Kidney capillary endothelial cell (primary cell): Measurements from ENCODE around the gene TPCN1.

ENCODE experiments used
- DNase-seq: peaks from one replicate; pipeline ENCODE4 v3.0.0-alpha.2; 2018; ENCODE audit warnings: low spot score

TPCN1 gene

DNA sequence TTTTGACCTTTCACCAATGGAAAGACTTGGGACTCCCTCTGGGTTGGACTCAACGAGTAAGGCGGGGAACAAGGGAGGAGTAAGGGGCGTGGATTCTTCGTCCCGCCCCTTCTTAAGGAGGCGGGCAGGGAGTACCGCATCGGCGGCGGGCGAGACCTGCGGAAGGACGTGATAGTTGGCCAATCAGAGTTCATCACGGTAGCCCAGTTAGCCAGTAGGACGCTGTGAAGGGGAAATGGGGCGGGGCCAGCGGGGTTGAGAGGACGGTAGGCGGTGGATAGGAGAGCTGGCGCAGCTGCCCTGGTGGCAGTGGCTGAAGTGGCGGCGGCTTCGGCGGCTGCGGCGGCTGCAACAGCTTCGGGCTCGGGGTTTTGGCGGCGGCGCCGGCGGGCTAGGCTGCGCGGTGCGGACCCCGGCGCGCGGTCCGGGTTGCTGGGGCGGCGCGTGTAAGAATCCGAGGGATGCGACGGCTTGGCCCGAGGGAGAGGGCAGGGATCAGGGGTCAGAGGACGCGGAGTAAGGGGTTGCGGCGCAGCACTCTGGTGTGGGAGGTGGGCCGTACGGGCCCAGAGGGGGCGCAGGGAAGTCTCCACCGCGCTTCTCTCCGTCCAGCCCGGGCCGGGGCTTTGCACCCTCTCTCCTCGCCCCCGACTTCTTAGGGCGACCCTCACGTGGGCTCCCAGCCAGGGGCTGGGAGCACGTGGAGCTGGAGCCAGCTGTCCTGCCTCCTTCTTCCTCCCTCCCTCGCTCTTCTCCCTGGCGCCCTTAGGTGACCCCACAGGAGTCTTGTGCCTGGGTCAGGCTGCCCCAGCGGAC lies at the start of gene TPCN1:
Gene TPCN1 (plus strand): TSS at position 284 of the 816 bp plus-strand sequence. CDS start 5,389 bp downstream, outside the sequence.
- DNase-seq, result peak; percentile 100

DNA sequence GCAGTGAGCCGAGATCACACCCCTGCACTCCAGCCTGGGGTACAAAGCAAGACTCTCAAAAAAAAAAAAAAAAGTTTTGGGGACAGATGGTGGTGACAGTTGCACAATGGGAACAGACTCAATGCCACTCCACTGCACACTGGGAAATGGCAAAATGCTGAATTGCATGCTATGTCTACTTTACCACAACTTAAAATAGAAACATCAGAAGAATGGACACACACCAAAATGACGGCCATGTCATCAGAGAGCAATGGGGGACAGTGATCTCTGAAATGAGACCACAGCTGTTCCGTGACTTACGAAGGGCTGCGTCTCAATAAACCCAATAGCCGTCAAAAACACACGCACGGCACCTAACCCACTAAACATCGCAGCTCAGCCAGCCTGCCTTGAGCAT lies 49.7 kb upstream of the TPCN1 start:
- no peak for DNase-seq

DNA sequence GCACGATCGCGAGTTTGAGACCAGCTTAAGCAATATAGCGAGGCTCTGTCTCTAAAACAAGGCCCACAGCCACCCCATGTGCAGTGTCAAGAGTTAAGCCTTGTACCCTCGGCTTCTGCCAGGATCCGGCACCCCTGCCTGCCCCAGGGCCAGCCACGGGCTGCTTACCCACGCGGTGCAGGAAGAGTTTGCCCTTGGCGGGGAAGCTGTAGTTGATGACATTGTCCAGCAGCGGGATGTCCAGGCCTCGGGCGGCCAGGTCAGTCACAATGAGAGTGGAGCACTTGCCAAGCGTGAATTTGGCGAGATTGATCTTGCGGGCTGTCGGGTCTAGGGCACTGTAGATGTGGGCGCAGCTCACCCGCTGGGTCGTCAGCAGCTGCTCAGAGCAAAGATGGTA lies 49.1 kb upstream of the TPCN1 start:
- no peak for DNase-seq

DNA sequence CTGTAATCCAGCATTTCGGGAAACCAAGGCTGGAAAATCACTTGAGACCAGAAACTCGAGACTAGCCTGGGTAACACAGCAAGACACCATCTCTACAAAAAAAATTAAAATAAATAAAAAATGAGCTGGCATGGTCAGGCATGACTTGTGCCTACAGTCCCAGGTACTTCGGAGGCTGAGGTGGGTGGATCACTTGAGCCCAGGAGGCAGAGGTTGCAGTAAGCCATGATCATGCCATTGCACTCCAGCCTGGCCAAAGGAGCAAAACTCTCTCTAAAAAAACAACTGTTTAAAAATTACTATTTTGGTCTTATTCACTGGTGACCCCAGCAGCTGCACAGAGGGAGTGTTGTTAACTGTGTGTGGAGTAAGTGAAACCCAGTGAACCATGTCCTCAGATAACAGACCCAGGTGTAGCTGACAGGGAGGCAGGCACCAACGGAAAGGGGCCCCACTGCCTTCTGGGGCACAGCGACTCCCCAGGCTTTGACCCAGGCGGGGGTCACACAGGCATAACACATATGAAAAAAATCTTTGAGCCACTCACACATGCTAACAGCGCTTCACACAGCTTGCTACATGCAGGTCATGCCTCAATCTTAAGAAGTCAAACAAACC lies 48.1 kb upstream of the TPCN1 start:
- no peak for DNase-seq

DNA sequence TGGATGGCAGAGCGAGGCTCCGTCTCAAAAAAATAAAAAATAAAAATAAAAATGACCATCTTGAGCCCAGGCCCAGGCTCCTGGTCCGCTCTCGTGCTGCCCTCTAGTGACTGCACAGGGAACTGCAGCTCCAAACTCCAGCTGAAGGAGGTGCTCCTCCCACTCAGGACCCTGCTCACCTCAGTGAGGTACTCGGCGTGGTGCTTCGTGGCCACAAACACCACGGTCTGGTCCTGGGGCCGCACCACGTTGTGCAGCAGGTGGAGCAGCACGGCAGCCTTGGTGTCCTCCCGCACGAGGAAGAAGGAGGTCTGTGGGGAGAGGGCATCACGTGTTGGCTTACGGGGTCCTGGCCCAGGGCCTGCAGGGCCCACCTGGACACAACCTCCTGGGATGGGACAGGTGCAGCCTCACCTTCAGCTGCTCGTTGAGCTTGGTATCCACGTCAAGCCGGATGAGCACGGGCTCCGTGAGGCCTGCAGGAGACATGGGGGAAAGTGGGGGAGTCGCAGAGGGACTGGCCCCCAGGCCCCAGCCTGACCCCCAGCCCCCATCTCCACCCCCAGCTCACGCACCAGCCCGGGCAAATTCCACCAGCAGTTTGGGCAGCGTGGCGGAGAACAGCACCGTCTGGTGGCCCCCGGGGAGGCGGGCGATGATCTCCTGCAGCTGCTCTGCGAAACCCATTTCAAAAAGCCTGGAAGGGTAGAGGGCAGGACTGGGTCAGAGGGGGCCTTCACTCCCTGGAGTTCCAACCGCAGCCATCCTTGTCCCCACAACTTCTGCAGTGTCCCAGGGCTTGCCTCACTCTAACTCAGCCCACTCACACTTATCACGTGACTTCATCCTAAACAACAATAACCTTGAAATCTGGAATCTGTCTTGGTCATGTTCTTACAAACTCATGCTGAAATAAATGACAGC lies 46.5 kb upstream of the TPCN1 start:
- peak; percentile 48 for DNase-seq

DNA sequence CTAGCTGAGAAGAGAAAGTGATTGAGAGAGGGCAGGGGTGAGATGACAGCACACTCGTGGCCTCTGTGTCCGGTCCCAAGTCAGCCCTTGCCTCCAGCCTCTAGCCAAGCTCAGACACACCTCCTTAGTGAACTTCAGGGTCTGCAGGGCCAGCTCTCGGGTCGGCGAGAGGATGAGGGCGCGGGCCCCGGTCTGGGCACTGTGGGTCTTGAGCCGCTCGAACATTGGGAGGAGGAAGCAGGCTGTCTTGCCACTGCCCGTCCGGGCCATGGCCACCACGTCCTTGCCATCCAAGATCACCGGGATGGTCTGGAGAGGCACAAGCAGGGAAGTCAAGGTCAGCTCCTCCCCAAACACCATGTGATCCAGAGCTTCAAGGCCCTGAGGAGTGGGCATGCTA lies 42.2 kb upstream of the TPCN1 start:
- DNase-seq, result no peak

DNA sequence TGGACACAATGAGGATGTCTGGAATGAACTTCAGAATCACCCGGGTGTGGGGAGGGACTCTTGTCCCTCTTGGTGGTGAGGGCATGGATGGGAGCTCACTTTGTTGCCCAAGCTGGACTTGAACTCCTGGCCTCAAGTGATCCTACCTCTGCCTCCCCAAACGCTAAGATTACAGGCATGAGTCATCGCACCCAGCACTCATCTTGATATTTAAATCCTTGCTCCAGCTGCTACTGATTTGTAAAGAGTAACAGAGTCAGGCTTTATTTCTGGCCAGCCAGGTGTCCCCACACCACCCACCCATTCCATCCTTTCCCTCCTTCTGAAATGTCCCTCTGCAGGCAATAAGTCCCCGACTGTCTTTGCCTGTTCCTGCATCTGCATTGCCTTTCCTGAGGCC lies 40.9 kb upstream of the TPCN1 start:
- DNase-seq, result no peak

DNA sequence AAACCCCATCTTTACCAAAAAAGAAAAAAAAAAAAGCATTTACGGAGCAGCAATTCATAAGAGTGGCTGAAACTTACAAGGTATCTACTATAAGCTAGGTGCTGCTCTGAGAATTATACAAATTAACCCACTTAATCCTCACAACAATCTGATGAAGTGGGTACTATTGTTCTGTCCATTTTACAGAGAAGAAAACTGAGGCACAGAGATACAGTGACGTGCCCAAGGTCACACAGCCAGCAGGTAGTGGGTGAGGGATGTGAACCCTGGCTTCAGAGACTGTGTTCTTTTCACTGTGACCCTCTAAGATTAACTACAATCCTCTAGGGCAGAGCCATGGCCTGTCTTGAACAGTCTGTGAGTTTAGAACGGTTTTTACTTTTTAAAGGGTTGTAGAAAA lies 39.3 kb upstream of the TPCN1 start:
- no peak for DNase-seq

DNA sequence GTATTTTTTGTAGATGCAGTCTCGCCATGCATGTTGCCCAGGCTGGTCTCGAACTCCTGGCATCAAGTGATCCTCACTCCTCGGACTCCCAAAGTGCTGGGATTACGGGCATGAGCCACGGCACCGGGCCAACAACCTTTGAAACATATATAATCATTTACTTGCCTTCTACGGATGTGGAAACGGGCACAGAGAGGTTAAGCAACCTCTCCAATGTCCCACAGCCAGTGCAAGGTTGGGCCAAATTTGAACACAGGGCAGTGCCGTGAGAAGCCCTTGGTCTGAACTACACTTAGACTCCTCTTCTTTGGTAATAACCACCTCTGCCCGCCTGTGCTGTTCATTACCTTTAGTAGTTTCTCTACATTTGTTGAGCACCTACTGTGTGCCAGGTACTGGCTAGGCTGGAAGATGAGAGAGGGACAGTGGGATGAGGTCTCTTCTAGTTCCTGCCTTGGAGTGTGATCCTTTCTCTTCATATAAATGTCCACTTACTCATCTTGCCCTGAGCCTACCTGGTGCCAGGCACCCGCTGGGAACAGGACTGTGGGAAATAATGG lies 38.2 kb upstream of the TPCN1 start:
- no peak for DNase-seq

DNA sequence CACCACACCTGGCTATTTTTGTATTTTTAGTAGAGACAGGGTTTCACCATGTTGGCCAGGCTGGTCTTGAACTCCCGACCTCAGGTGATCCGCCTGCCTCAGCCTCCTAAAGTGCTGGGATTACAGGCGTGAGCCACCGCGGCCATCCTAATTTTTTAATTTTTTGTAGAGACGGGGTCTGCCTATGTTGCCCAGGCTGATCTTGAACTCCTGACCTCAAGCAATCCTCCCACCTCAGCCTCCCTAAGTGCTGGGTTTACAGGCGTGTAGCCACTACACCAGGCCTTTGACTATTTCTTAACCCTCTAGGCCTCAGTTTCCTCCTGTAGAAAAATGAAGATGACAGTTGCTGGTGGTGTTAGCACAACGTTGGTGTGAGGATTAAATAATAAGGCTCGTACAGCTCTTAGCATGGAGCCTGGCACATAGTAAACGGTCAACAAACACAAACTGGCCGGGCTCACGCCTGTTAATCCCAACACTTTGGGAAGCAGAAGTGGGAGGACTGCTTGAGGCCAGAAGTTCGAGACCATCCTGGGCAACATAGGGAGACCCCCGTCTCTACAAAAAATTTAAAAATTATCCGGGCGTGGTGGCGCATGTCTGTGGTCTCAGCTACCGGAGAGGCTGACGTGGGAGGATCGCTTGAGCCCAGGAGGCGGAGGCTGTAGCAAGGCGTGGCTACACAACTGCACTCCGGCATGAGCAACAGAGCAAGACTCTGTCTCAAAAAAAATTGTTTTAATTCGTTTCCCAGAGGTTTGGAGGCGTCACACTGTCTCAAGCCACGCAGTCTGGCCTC lies 37.0 kb upstream of the TPCN1 start:
- no peak for DNase-seq

DNA sequence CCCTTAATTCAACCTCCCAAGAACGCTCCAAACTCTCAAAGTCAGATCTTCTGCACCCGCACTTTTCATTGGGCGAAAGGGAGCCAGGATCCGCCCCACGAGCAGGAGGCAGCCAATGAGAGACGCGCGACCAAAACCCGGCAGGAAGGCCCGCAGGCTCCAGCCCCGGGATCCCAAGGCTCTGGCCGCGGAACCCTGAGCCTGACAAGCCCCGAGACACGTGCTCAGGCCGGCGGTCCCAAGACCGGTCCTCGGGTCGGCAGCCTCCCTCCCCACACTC lies 36.4 kb upstream of the TPCN1 start:
- DNase-seq, result peak; percentile 80

DNA sequence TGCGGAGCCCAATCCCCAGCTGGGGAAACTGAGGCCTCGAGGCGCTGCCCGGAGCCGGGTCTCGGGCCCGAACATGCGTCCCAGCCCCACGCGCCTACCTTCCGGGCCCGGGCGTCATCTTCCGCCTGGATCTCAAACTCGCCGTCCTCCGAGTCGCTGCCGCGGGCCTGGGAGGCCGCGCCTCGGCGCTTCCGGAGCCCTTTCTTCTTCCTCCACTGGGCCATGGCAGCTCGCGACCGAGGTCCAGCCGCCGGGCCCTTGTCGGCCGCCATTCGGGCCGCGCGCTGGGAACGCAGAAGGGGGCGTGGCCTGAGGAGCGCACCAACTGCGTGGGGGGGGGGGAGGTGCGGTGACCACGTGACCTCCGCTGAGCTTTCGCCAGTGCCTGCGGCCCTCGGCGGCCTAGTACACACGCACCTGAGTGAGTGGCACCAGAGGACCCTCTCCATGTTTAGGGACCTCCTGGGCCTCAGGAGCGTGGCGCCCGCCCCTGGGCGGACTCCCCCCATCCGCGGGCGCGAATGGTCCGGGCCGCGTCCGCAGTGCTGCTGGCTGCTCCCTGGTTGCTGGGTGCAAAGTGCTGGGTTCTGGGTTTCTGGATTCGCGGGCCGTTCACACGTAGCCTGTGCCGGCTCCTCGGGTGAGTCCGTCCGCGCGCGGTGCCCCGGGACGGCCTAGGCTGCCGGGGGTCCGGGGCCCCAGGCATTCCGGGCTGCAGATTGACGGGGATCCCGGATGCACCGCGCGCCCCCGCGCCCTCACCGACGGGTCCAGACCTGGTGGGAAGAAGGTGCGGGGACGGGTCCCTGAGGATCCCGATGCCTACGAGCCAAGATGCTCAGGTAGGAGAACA lies 35.9 kb upstream of the TPCN1 start, which contains the start of the genes DDX54 and RITA1:
Gene DDX54 (minus strand): TSS at position 299 of the 853 bp plus-strand sequence. CDS start 27 bp downstream, at position 272.
Gene RITA1 (plus strand): TSS at position 542 of the 853 bp plus-strand sequence. CDS start 1,026 bp downstream, outside the sequence.
- peak; percentile 46 for DNase-seq

DNA sequence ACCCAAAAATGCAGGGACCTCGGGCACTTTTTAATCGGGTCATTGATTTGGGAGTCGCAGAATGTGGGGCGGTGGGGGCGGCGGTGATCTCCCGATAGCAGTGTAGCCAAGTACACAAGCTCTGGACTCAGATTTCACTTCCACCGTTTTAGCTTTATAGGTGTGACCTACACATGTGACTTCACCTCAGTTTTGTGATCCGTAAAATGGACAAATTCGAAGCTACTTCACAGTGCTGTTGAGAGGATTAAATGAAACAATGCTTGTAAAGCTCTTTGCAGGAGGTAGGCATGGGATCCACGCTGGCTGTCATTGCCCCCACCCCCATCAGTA lies 35.3 kb upstream of the TPCN1 start:
- no peak for DNase-seq

DNA sequence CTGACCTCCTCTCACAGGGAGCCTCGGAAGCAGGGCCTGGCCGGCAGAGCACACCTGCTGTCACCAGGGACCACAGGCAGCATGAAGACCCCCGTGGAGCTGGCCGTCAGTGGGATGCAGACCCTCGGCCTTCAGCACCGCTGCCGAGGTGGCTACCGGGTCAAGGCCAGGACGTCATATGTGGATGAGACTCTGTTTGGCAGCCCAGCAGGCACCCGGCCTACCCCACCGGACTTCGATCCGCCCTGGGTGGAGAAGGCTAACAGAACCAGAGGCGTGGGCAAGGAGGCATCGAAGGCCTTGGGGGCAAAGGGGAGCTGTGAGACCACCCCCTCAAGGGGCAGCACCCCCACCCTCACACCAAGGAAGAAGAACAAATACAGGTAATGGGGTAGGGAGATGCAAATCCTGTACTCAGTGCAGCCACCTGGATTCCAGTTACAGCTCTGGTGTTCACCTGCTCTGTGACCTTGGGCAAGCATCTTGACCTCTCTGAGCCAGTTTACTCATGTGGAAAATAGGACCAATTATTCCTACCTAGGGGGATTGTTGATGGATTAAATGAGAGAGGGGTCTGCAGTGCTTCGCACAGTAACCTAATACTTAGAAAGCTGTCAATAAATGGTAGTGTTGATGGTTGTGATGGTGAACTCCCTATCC lies 34.5 kb upstream of the TPCN1 start:
- DNase-seq, result no peak

DNA sequence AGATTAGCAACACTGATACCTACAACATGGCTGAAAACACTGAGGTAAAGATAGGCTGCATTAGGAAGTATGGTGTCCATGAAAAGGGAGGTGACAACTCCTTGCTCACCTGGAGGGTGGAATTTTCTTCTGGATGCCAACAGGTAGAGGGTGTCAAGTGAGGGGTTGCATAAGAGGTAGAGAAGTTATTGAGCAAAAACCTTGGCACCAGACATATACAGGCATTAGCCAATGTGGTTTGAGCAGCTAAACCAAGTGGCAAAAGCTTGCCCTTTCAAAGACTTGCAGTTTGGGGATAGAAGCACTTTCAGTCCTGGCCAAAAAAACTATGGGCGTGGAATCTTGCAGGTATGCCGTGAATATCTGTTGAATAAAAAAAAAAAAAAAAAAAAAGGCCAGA lies 31.9 kb upstream of the TPCN1 start:
- DNase-seq, result no peak

DNA sequence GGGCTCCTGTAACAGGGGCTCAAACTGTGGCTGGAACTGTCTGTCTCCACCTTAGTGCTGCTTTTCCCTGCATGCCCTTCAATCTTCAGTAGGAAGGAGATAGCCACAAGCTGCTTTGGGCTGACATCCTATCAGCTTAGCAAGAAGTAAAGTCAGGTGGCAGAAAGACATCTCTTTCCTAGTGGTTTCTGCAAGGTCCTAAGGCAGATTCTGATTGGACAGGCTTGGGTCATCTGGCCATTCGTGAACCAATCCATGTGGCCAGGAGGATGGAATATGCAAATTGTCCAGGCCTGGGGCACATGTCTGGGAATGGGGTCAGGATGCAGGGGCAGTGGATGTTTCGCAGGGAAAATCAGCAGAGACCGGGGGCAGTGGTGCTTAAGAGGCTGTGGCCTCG lies 30.5 kb upstream of the TPCN1 start:
- DNase-seq, result peak; percentile 33

DNA sequence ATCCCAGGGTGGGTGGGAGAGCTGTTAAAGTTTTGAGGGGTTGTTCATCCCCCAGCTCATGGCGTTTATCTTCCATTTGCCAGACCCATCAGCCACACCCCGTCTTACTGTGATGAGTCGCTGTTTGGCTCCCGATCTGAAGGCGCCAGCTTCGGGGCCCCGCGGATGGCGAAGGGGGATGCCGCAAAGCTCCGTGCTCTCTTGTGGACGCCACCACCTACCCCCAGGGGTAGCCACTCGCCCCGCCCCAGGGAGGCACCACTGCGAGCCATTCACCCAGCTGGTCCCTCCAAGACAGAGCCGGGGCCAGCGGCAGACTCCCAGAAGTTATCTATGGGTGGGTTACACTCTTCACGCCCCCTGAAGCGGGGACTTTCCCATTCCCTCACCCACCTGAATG lies 30.0 kb upstream of the TPCN1 start:
- DNase-seq, result no peak

DNA sequence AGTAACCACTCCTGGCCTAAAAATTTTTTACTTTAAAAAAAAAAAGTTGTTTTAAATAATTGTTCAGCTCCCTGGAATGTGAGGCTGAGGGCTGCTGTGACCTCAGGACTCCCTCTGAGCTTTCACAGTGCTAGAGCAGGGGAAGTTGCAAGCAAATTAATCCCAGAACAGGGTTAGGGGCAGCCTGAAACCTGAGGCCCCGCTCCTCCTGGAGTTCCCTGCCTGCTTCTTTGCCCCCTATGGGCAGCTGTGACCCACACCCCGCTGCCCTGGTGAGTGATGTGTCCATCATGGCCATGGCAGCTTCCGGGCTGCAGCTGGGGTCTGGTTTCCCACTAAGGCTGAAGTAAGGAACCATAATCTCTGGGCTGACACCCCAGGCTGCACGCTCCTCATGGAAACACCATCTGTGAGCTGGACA lies 26.3 kb upstream of the TPCN1 start:
- DNase-seq, result no peak

DNA sequence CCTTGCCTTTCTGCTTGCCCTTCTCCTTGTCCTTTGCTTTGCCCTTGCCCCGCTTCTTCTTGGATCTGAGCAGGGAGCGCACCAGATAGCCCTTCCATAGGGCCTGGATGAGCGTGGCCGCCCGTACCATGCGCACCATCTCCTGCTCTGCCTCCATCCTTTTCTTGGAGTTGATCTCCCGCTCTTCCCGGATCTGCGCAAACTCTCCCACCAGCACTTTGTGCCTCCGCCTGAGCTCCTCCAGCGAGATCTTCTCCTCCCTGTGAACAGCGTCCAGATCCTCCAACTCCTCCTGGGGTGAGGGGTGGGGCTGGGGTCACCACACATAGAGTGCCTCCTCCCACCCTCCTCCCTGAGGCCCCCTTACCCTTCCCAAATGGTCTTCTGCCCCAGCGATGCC lies 25.7 kb upstream of the TPCN1 start:
- no peak for DNase-seq

DNA sequence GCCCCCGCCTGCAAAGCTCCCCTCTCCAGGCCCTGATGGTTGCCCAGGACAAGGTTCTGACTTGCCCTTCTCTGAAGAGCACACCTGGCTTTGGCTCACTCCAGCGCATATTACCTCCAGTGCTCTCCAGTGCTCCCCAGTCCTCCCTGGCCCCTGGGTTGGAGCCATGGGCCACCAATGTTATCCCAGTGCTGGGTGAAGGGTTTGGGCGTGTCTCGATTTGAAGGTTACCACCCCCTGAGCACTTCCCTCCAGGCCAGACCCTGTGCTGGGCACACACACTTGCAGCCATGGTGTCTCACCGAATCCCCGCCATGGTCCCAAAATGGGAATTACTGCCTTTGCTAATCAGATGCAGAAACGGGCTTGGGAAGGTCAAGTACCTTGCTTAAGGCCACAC lies 24.7 kb upstream of the TPCN1 start:
- no peak for DNase-seq
